ENCODE measurements around the gene EML2.
"Not testable (repeated sequence)": the region's sequence is repeated elsewhere in the genome, so short reads cannot be mapped to it uniquely, and the experiment has no call there.

The EML2 gene

GRCh38 chr19:45638930-45639729, at the start of gene EML2:
EML2 (minus strand) TSS chr19:45639397; CDS start chr19:45639376, 21 bp downstream.
- DNase-seq, result peak; percentile 48

DNA sequence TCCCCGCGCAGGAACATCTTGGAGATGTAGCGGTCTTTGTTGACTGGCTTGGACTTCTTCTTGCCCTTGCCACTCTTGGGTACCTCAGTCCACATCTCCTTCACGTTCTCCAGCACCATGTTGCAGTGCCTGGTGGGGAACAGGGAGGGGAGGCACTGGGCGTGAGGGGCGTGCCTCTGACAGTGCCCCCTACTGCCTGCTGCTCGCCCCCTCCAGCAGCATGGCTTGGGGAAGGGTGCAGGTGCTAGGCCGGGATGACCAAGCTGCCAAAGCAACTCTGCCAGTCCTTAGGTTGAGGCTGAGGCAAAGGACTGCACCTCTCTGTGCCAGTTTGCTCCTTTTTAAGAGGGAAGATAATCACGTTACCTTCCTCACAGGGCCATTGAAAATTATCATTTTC, 48.4 kb upstream of the EML2 start:
- DNase-seq, result no peak

DNA sequence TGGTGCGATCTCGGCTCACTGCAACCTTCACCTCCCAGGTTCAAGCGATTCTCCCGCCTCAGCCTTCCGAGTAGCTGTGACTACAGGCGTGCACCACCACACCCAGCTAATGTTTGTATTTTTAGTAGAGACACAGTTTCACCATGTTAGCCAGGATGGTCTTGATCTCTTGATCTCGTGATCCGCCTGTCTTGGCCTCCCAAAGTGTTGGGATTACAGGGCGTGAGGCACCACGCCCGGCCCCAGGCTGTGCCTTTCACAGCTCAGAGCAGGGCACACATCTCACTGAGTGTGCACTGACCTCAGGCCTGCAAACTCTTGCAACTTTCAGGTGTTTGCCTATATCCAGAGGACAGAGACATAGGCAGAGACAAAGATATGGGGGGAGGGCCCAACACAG, 45.8 kb upstream of the EML2 start:
- DNase-seq, result not testable (repeated sequence)

DNA sequence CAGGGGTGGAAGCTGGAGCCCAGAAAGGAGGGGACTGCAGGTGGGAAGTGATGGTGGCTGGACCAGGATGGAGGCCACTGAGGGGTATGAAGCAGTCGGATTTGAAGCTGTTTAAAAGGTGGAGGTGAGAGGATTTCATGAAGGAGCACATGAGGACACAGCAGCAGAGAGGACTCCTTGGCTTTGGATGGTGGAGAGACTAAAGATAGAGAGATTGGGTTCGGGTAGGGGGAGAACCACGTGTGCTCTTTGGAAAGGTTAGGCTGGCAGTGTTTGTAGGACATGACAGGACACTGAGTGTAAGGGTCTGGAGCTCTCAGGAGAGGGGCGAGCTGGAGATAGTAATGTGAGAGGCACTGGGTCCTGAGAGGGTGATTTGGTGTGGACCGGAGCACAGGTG, 43.7 kb upstream of the EML2 start:
- no peak for DNase-seq

DNA sequence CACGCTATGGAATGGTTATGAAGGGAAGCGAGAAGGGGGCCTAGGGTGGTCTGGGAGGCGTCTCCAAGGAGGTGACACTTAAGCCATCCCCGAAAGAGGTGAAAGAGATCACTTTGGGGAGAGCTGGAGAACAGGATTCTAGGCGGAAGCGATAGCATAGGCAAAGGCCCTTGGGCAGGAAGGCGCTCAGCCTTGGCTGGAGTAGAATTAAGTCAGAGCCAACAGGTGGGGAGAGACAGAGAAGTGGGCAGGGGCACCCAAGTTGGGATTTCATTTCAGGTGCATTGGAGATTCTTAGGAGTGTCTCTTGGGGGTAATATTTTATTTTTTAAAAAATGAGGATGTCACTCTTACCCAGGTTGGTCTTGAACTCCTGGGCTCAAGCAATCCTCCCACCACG, 42.9 kb upstream of the EML2 start:
- DNase-seq, result no peak

GRCh38 chr19:45681391-45682015, 42.3 kb upstream of the EML2 start:
- DNase-seq, result peak; percentile 75

DNA sequence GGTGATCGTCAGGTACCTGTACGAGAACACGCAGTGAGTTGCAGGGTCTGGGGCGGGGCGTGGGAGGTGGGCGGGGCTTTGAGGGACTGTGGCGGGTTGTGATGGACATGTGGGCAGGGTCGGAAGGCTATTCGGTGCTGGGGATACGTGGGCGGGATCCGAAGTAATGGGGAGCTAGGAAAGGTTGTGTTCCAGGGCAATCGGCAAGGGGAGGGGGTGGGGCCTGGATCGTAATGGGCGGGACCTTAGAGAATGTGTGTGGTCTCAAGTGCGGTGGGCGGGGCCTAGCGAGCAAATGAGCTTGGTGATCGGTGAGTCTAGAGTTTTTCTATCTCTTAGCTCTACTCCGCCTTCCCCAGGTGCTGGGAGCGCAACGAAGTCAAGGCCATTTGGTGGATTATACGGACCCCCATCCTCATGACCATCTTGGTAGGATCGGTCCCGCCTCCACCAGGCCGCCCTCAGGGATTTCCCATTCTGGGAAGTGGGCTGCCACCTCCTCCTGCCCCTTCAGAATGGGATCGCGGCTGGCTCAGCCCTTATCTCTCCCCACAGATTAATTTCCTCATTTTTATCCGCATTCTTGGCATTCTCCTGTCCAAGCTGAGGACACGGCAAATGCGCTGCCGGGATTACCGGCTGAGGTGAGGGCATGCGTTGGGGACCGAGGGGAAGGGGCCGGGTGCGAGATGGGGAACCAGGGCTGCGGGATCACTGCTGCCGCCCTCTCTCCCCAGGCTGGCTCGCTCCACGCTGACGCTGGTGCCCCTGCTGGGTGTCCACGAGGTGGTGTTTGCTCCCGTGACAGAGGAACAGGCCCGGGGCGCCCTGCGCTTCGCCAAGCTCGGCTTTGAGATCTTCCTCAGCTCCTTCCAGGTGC, 38.4 kb upstream of the EML2 start:
- DNase-seq, result peak; percentile 83

- peak; percentile 49 for DNase-seq
These were observed 37.7 kb upstream of the EML2 start for GRCh38 chr19:45676851-45677263.

GRCh38 chr19:45674946-45675345, 35.7 kb upstream of the EML2 start:
- DNase-seq, result no peak

- DNase-seq, result peak; percentile 36
These were observed 31.7 kb upstream of the EML2 start for GRCh38 chr19:45670670-45671453.

GRCh38 chr19:45668342-45668871, 29.2 kb upstream of the EML2 start:
- peak; percentile 29 for DNase-seq

- DNase-seq, result peak; percentile 73
These were observed 28.6 kb upstream of the EML2 start, which contains the start of gene GIPR for GRCh38 chr19:45667620-45668341. GIPR (plus strand) TSS chr19:45668221; CDS start chr19:45669521, 1,300 bp downstream.

DNA sequence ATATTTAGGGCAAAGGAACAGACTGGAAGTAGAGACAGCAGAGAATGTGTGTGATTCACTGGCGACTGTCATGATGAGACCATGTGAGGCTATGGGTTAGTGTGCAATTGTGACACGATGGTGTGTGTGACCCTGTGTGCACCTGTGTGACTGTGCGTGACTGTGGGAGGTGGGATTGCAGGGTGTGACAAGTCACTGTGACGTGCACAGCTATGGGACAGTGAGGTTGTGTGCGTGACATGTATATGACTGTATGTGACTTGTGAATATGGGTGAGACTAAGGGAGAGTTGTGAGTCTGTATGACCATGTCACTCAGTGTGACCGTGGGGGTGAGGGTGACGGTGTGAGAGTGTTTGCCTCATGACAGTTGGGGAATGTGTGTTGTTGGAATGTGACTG, 25.4 kb upstream of the EML2 start:
- DNase-seq, result no peak

DNA sequence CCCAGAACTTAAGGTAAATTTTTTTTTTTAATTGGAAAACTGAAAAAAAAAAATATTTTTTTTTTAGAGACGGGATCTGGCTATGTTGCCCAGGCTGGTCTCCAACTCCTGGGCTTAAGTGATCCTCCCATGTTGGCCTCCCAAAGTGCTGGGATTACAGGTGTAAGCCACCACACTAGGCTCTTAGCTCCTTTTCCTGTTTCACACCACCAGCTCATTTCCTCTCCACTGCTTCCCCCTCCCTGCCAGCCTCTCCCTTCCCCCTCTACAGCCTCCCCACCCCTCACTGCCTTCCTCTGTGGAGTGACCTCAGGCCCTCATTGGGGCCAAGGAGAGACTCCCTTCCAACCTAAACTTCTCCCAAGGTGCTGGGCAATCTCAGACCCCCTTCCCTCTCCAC, 24.6 kb upstream of the EML2 start:
- no peak for DNase-seq

- DNase-seq, result no peak
These were observed 21.4 kb upstream of the EML2 start for GRCh38 chr19:45660636-45661035.

GRCh38 chr19:45659096-45659729, 20.0 kb upstream of the EML2 start:
- DNase-seq, result no peak

DNA sequence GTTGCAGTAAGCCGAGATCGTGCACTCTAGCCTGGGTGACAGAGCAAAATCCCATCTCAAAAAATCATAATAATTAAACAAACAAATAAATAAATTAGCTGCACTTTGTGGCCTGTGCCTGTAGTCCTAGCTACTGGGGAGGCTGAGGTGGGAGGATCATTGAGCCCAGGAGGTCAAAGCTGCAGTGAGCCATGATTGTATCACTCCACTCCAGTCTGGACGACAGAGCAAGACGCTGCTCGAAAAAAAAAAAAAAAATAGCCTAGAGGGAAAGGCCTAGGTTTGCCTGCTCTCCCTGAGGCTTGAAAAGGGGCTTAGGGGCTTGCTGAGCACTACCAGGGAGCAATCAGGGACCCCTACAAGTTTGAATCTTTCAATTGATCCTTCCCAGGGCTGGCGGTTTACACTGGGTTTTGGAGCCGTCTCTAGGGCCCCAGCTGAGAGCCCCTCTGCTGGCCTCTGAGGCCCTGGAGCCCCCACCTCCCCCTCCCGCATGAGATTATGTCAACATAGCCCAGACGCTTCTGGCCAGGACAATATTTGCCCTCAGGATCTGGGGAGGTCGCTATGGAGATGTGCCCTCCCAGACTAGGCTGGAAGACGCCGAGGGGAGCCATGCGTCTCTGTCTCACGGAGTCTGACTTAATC, 18.4 kb upstream of the EML2 start:
- DNase-seq, result no peak

GRCh38 chr19:45655073-45655472, 15.9 kb upstream of the EML2 start:
- no peak for DNase-seq

- no peak for DNase-seq
These were observed 14.4 kb upstream of the EML2 start for GRCh38 chr19:45653634-45654033.

DNA sequence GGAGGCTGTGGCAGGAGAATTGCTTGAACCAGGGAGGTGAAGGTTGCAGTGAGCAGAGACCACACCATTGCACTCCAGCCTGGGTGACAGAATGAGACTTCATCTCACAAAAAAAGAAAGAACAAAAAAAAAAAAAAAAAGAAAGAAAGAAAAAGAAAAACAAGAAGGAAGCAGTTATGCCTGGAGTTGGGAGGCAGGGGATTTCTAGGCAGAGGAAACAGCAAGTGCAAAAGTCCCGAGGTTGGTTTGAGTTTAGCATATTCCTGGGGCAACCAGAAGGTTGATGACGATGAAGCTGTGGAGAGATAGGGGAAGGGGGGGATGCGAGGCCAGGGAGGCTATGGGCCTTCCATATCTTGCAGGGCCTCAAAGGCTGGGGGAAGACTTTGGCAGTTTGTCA, 11.5 kb upstream of the EML2 start:
- no peak for DNase-seq

- no peak for DNase-seq
These were observed 7.1 kb upstream of the EML2 start for GRCh38 chr19:45646345-45646698.
